ENCODE data around the gene ELN.

Gene ELN

GRCh38 chr7:74064696-74065095 lies 36.7 kb downstream of the ELN start:
- DNase-seq = no peak

- DNase-seq = no peak
These were observed 38.7 kb downstream of the ELN start for GRCh38 chr7:74066626-74067025.

GRCh38 chr7:74068378-74069085 lies 40.6 kb downstream of the ELN start:
- no peak for DNase-seq

GRCh38 chr7:74069086-74069541 lies 41.1 kb downstream of the ELN start:
- DNase-seq = no peak

GRCh38 chr7:74069790-74070618 lies 42.0 kb downstream of the ELN start:
- DNase-seq = no peak

- DNase-seq = no peak
These were observed 42.6 kb downstream of the ELN start for GRCh38 chr7:74070619-74070921.

- no peak for DNase-seq
These were observed 43.1 kb downstream of the ELN start for GRCh38 chr7:74071121-74071520.

- no peak for DNase-seq
These were observed 46.8 kb downstream of the ELN start for GRCh38 chr7:74074770-74075169.

GRCh38 chr7:74078461-74078860 lies 50.5 kb downstream of the ELN start:
- no peak for DNase-seq

GRCh38 chr7:74082770-74083116 lies 54.8 kb downstream of the ELN start:
- no peak for DNase-seq

GRCh38 chr7:74083117-74083876 lies 55.3 kb downstream of the ELN start, which contains the start of gene LIMK1:
LIMK1 (plus strand) TSS chr7:74083804; CDS start chr7:74083991, 187 bp downstream.
- DNase-seq = peak; percentile 71

- DNase-seq = no peak
These were observed 56.2 kb downstream of the ELN start for GRCh38 chr7:74083928-74084721.

- no peak for DNase-seq
These were observed 57.0 kb downstream of the ELN start for GRCh38 chr7:74084722-74085578.

- no peak for DNase-seq
These were observed 59.9 kb downstream of the ELN start for GRCh38 chr7:74087791-74088453.

GRCh38 chr7:74092321-74092963 lies 64.5 kb downstream of the ELN start:
- DNase-seq = no peak

- no peak for DNase-seq
These were observed 65.0 kb downstream of the ELN start for GRCh38 chr7:74092964-74093471.

GRCh38 chr7:74093671-74094223 lies 65.8 kb downstream of the ELN start:
- no peak for DNase-seq

GRCh38 chr7:74094224-74095101 lies 66.5 kb downstream of the ELN start:
- peak; percentile 54 for DNase-seq

- no peak for DNase-seq
These were observed 67.2 kb downstream of the ELN start for GRCh38 chr7:74095135-74095534.
